M059J (cell line): ENCODE data around the gene INSYN2A. TPM values are rescaled to one million over a fixed set of nuclear protein-coding genes. Genes with fewer than 3 reads are reported as not detected.

Source experiments
- DNase-seq: peaks from one replicate; pipeline ENCODE4 v3.0.0-alpha.2; 2012; ENCODE audit warnings: low read depth
- total RNA-seq: library from RNA; depleted of rRNA; stranded (reverse); fragments of >200 nt; shearing (Covaris generic); gene quantifications from 2 replicates; pipeline ENCODE4 v1.2.3, GENCODE V29; 2014

INSYN2A gene
- total RNA-seq, 1 experiment from 2014 or later = 0.10 TPM

DNA sequence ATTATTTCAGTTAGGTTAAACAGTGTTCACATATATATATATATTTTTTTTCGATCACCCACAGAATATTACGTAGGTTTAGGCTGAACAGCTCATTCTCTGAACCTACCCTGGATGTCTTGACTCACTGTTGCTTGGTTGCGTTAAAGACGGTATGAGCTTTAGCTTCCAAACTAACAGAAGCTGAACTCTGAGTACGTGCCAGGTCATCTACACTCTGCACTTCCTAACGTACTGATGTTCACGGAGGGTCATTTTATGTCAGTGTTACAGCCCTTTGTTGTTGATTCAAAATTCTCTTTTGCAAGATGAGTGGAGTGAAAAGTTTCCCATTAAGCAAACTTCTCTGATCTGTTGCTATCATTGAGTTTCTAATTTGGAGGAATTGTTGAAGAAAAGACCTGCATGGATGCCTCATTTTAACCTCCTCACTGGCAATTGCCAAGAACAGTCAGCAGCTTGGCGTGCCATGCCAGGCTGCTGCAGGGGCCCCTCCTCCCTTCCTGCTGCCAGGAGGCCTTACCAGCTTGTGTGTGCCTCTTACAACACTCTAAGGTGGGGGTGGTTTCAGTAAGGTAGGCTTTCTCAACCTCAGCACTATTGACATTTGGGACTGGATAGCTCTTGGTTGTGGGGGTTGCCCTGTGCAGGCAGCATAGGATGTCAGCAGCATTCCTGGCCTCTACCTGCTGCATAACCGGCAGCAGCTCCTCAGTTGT lies 44.3 kb downstream of the INSYN2A start:
- DNase-seq = peak; percentile 48

- DNase-seq = peak; percentile 20
Measured at GRCh38 chr10:127151541-127151940, 44.9 kb downstream of the INSYN2A start.

GRCh38 chr10:127150136-127150535 lies 46.3 kb downstream of the INSYN2A start:
- DNase-seq = peak; percentile 93

GRCh38 chr10:127149501-127150081 lies 46.8 kb downstream of the INSYN2A start:
- DNase-seq = peak; percentile 84

GRCh38 chr10:127148933-127149220 lies 47.5 kb downstream of the INSYN2A start:
- peak; percentile 75 for DNase-seq

DNA sequence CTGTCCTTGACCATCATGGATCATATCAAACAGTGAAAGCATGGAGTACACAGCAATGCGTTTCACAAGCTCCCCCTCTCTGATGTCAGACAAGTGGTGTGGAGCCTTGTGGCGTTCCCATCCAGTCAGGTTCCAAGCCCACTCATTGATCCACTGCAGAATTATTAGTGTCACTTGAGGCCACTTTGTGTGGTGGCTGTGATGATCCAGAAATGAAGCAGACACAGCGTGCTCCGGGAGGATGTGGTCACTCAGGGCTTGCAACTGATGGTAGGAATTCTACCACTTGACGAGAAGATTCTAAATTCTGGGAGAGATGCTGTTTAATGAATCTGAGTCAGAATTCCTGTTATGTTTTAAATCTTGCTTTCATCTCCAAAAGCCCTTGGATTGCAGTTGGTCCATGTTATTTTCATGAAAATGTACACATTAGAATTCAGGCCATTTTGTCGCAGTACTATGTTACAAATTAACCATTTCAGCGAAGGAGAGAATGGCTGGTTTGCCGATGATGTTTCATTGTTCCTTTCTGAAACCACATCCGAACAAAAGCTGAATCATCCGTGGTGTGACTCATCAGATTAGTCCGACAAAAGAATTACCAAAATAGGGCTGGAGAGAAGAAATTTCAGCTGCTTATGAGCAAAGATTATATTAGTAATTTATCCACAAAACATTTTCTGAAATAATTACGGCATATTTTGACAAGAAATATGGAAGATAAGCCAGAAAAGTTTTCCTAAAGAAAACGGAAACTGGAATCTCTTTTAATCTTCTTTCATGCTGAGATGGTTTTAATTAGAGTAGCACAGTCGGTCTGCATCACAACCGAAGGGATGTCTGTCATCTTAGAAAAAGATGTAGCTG lies 48.1 kb downstream of the INSYN2A start:
- peak; percentile 89 for DNase-seq

- DNase-seq = peak; percentile 13
Measured at GRCh38 chr10:127146661-127147060, 49.7 kb downstream of the INSYN2A start.
